ENCODE measurements around the gene CDKN2A.

DNA sequence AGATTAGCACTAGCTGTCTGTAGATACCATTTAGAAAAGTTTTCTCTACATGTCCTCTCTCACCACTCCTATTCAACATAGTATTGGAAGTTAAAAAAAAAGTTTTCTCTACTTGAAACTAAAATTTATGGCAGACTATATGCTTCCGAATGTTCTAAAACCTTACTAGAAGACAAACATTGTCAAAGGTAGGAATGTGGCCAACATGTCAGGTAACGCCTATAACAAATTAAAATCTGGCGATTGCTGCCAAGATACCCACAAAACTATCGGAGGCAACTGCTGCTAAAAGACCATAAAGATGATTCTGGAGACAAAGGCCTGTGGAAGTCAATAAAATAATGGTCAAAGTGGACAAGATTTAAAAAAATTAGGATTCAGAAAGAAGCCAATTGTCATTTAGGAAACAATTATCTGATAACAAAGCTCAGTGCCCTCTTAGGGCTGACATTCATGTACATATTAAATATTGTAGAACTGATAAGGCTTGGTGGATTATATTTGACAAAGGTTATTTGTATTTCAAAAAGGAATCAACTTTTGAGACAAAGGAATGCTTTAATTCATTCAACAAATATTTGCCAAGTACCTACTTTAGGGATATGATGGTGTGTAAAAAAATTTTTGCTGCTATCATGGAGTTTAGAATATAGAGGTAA lies 52.7 kb downstream of the CDKN2A start:
- TF ChIP-seq, protein P1, sequence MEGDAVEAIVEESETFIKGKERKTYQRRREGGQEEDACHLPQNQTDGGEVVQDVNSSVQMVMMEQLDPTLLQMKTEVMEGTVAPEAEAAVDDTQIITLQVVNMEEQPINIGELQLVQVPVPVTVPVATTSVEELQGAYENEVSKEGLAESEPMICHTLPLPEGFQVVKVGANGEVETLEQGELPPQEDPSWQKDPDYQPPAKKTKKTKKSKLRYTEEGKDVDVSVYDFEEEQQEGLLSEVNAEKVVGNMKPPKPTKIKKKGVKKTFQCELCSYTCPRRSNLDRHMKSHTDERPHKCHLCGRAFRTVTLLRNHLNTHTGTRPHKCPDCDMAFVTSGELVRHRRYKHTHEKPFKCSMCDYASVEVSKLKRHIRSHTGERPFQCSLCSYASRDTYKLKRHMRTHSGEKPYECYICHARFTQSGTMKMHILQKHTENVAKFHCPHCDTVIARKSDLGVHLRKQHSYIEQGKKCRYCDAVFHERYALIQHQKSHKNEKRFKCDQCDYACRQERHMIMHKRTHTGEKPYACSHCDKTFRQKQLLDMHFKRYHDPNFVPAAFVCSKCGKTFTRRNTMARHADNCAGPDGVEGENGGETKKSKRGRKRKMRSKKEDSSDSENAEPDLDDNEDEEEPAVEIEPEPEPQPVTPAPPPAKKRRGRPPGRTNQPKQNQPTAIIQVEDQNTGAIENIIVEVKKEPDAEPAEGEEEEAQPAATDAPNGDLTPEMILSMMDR (IDR thresholded peaks at IDR 0.05) = no peak
- no peak for TF ChIP-seq EZH2 (IDR thresholded peaks at IDR 0.05; ENCODE audit: borderline replicate concordance, insufficient read depth, low read depth, low read length, poor library complexity, severe bottlenecking)
